A375 (cell line): Measurements from ENCODE around the gene KRTAP20-3. TPM values are rescaled to one million over a fixed set of nuclear protein-coding genes. Genes with fewer than 3 reads are reported as not detected.

Source experiments
- small RNA-seq: library from RNA; depleted of rRNA; stranded (forward); fragments of <200 nt; gene quantifications from one replicate; pipeline ENCODE3, GENCODE V24; 2014
- total RNA-seq: library from RNA; depleted of rRNA; stranded (reverse); fragments of >200 nt; shearing (Covaris generic); gene quantifications from 2 replicates; pipeline ENCODE4 v1.2.3, GENCODE V29; 2014; rRNA removed

The KRTAP20-3 gene
- not detected in 2 replicates for total RNA-seq

DNA sequence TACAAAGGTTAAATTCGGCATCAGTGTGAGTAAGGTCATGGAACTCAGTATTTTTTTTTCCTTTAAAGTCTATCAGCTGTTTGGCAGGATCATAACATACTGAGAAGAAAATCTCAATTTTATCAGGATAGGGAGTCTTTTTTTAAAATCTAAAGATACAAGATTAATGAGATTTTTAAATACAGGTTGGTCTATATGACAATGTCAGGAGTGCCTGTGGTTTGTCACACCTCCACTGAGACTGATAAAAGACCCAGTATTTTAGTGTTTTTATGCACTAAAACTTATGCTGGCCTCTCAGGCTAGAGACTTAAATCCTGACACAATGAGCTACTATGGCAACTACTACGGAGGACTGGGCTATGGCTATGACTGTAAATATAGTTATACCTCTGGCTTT is at the start of gene KRTAP20-3:
KRTAP20-3 (plus strand) TSS at position 301 of the 400 bp plus-strand sequence.

GRCh38 chr21:30598802-30599201 is 43.9 kb upstream of the KRTAP20-3 start, which contains the start of gene KRTAP6-2:
TSS of gene KRTAP6-2 (minus strand) at chr21:30598902. CDS start at chr21:30598874, 28 bp downstream.

DNA sequence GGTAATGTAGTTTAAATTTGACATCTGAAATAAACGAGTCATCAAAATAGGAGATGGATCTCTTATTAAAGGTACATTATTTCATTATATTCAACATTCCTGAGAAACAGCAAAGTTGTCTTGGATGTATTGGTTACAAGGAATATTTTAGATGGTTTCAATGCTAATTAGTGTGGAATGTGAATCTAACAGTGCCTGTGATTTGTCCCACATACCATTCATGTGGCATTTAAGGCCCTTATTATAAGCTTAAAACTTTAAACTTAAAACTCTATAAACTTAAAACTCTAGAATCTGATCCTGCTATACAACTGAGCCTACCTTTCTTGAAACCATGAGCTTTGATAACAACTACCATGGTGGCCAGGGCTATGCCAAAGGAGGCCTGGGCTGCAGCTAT is 41.9 kb upstream of the KRTAP20-3 start, which contains the start of gene KRTAP22-1:
KRTAP22-1 (plus strand) TSS at position 301 of the 400 bp plus-strand sequence.

GRCh38 chr21:30613836-30614235 is 28.8 kb upstream of the KRTAP20-3 start, which contains the start of gene KRTAP6-1:
TSS of gene KRTAP6-1 (minus strand) at chr21:30613930. CDS start at chr21:30613904, 26 bp downstream.

GRCh38 chr21:30616125-30616524 is 26.5 kb upstream of the KRTAP20-3 start, which contains the start of gene KRTAP20-1:
TSS of gene KRTAP20-1 (plus strand) at chr21:30616425. CDS start at chr21:30616455, 30 bp downstream.

GRCh38 chr21:30620522-30620921 is 22.1 kb upstream of the KRTAP20-3 start, which contains the start of gene KRTAP20-4:
TSS of gene KRTAP20-4 (plus strand) at chr21:30620627.

DNA sequence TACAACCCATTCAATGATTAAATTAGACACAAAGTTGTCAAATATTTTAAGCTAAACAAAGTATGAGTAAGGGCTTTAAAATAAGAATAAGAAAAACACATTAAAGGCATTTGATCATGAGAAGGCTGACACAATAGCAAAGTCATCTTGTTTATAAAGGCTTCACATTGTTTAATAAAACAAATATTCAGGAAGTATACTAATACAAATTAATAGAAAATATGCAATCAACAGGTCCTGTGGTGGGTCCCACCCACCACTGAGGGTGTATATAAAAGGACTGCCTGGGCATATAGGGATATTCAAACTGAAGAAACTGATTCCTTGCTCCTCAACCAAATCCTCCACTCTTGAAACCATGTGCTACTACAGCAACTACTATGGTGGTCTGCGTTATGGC is 7.8 kb upstream of the KRTAP20-3 start, which contains the start of gene KRTAP20-2:
KRTAP20-2 (plus strand) TSS at position 301 of the 400 bp plus-strand sequence; CDS start at position 359, 58 bp downstream.

Small RNA genes within 50 kb of the gene (small RNA-seq; reads per million reads assigned to genes)
- gene KRTAP20-1 (not detected), gene KRTAP20-3 (not detected), gene KRTAP20-4 (not detected), gene KRTAP22-1 (not detected)

Other genes starting within 250 kb of the KRTAP20-3 start
- not detected in 2 replicates for gene KRTAP13-1, start 246.8 kb upstream of the KRTAP20-3 start, total RNA-seq
- gene KRTAP13-3, start 216.9 kb upstream of the KRTAP20-3 start, total RNA-seq, result not detected in 2 replicates
- not detected in 2 replicates for gene KRTAP13-4, start 212.6 kb upstream of the KRTAP20-3 start, total RNA-seq
- not detected in 2 replicates for gene KRTAP15-1, start 202.6 kb upstream of the KRTAP20-3 start, total RNA-seq
- not detected in 2 replicates for gene KRTAP19-1, start 162.5 kb upstream of the KRTAP20-3 start, total RNA-seq
- not detected in 2 replicates for gene KRTAP19-2, start 155.4 kb upstream of the KRTAP20-3 start, total RNA-seq
- gene KRTAP19-3, start 150.9 kb upstream of the KRTAP20-3 start, total RNA-seq, result not detected in 2 replicates
- not detected in 2 replicates for gene KRTAP19-4, start 145.7 kb upstream of the KRTAP20-3 start, total RNA-seq
- gene KRTAP19-5, start 140.7 kb upstream of the KRTAP20-3 start, total RNA-seq, result not detected in 2 replicates
- not detected in 2 replicates for gene KRTAP19-6, start 101.0 kb upstream of the KRTAP20-3 start, total RNA-seq
- not detected in 2 replicates for gene KRTAP19-7, start 81.5 kb upstream of the KRTAP20-3 start, total RNA-seq
- not detected in 2 replicates for gene KRTAP22-2, start 52.5 kb upstream of the KRTAP20-3 start, total RNA-seq
- not detected in 2 replicates for gene KRTAP6-3, start 50.4 kb upstream of the KRTAP20-3 start, total RNA-seq
- gene KRTAP6-2, start 44.0 kb upstream of the KRTAP20-3 start, total RNA-seq, result not detected in 2 replicates
- not detected in 2 replicates for gene KRTAP22-1, start 41.8 kb upstream of the KRTAP20-3 start, total RNA-seq
- not detected in 2 replicates for gene KRTAP6-1, start 28.9 kb upstream of the KRTAP20-3 start, total RNA-seq
- not detected in 2 replicates for gene KRTAP20-1, start 26.4 kb upstream of the KRTAP20-3 start, total RNA-seq
- gene KRTAP20-4, start 22.2 kb upstream of the KRTAP20-3 start, total RNA-seq, result not detected in 2 replicates
- gene KRTAP20-2, start 7.7 kb upstream of the KRTAP20-3 start, total RNA-seq, result 1.5 TPM in 1 of 2 replicates, not detected in the other
- not detected in 2 replicates for gene KRTAP21-3, start 75.9 kb downstream of the KRTAP20-3 start, total RNA-seq
- not detected in 2 replicates for gene KRTAP21-2, start 104.4 kb downstream of the KRTAP20-3 start, total RNA-seq
- gene KRTAP21-1, start 112.6 kb downstream of the KRTAP20-3 start, total RNA-seq, result not detected in 2 replicates
- not detected in 2 replicates for gene KRTAP8-1, start 170.4 kb downstream of the KRTAP20-3 start, total RNA-seq
- gene KRTAP7-1, start 186.9 kb downstream of the KRTAP20-3 start, total RNA-seq, result not detected in 2 replicates
- not detected in 2 replicates for gene KRTAP11-1, start 238.7 kb downstream of the KRTAP20-3 start, total RNA-seq